HG02571 (cell line): ENCODE results near the gene RNF14.

Experiments
- ATAC-seq: cut with Tn5 transposase; IDR thresholded peaks from one replicate; pipeline ENCODE4 v1.9.1; 2021; ENCODE audit warnings: mild to moderate bottlenecking, moderate library complexity; ENCODE audit not compliant: unreplicated experiment

Gene RNF14

DNA sequence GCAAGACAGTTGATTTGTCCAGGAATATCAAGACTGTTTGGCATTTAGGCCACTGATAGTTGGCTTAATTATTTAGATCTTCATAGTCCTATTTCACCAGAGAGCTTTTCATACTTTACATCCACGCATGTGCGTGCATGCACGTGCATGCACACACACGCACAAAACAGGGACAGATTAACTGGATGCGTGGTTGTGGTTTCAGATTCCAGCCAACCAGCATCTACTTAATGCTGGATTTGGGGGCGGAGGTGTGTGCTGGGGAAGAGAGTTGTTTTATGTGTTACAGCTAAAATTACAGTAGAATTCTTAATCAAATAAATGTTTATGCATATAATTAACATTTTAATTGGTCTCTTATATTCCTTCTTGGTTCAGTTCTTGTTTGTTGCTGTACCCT, 7.3 kb downstream of the RNF14 start:
- no peak for ATAC-seq

DNA sequence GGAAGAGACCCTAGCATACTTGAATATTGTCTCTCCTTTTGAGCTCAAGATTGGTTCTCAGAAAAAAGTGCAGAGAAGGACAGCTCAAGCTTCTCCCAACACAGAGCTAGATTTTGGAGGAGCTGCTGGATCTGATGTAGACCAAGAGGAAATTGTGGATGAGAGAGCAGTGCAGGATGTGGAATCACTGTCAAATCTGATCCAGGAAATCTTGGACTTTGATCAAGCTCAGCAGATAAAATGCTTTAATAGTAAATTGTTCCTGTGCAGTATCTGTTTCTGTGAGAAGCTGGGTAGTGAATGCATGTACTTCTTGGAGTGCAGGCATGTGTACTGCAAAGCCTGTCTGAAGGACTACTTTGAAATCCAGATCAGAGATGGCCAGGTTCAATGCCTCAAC, 9.5 kb downstream of the RNF14 start:
- ATAC-seq = no peak

- no peak for ATAC-seq
Measured at GRCh38 chr5:141982626-141983025, 13.7 kb downstream of the RNF14 start.

DNA sequence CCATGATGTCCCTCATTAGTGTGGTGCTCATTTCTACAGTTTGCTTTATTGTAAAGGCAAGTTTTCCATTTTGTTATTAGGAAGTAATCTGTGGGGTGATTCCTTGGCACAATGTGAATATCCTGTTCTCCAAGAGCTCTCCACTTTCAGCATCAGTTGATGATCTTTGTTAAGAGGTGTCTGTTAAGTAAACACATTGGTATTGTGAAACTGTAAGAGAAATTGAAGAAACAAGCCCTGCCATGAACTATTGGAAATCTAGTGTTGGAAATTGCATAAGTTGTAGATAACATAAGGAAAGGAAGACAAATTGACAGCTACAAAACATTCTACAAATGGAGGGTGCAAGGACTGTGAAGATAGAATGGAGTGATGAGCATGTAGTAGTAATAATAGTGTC, 17.2 kb downstream of the RNF14 start:
- ATAC-seq = no peak

- no peak for ATAC-seq
Measured at GRCh38 chr5:141989720-141990119, 20.8 kb downstream of the RNF14 start.

DNA sequence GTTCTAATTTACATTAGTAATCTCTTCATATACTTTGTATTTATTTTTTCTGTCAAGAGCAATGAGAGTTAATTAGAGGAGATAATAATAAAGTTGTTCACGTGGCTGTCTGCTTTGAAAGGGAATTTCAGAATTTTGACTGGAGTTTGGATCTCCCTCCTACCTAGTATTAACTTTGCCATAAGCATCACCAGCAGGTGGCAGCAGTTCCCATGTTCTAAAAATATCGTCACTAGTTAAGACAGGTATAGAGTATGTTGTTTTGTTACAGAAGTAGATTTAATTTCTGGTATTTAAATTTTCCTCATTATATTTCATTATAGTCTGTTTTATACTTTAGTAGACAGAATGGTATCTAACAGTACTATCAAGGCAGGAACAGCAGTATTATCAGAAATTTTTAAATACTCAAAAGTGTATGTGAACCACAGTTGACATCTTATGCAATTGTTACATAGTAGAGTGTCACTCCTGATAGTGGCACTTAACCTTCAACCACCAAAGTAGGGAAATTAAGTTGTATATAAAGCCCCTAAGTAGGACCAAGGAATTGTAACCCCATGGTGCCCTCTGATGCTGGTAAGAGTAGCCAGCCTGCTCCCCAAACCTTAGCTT, 23.6 kb downstream of the RNF14 start:
- ATAC-seq = no peak

DNA sequence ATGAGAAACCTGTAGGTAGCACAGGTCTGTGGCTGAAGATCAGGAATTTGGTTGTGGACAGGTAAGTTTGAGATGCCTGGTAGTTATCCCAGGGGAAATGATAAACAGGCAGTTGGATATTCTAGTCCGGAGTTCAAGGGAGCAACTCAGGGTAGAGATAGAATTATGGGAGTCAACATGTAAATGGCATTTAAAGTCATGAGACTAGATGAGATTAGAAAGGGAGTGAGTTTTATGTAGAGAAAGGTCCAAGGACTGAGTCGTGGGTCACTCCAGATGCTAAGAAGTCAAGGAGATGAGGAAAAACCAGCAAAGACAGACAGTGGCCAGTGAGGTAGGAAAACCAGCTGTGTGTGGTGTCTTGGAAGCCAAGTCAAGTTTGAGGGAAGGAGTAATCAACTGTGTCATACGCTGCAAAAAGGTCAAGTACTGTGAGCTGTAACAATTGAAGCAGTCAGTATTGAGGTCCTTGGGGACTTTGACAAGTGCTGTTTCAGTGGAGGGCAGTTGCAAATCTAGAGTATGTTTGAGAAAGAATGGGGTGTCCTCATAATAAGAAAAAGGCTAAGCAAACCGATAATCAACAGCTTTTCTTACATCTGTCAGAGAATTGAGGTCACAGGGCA, 25.7 kb downstream of the RNF14 start:
- no peak for ATAC-seq

- ATAC-seq = no peak
Measured at GRCh38 chr5:141995656-141996055, 26.8 kb downstream of the RNF14 start.

DNA sequence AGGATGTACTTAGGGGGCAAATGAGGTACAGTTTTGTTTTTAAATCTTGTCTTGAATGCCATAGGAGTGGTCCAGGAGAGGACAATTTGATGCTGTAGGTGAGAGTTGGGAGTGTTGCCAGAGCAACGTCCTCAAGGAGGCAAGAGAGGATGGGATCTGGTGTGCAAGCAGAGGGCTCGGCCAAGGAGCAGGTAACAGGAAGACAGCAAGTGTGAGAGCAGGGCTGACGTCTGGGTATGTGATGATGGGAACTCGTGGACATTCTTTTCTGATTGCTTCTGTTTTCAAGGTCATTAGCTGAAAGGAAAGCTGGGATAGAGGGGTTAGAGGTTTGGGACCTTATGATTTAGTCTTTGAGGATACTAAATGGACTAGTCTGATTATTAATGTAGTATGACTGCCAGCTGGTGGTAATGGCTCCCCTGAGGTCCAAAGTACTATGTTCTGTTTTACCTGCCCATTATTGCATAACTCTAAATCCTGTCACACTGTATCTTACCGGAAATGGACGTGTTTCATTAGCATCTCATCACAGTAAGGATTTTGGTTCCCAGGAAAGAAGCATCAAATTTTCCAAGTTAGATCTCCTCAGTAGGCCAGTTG, 28.6 kb downstream of the RNF14 start:
- ATAC-seq = no peak

DNA sequence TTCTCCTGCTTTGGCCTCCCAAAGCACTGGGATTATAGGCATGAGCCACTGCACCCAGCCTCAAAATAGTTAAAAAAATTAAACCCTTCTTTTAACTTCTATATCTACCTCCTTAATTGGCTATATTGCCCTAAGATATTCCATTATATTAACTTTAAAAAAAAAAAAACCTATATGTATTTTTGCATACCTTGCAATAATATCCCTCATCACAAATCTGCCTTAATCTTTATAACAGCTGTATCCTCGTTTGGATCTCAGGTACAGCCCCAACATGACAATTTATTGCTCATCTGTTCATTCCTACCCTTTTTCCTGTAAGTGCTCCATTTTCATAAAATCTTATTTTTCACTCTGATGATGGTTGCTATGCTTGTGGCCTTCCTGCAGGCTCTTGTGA, 31.3 kb downstream of the RNF14 start:
- no peak for ATAC-seq

DNA sequence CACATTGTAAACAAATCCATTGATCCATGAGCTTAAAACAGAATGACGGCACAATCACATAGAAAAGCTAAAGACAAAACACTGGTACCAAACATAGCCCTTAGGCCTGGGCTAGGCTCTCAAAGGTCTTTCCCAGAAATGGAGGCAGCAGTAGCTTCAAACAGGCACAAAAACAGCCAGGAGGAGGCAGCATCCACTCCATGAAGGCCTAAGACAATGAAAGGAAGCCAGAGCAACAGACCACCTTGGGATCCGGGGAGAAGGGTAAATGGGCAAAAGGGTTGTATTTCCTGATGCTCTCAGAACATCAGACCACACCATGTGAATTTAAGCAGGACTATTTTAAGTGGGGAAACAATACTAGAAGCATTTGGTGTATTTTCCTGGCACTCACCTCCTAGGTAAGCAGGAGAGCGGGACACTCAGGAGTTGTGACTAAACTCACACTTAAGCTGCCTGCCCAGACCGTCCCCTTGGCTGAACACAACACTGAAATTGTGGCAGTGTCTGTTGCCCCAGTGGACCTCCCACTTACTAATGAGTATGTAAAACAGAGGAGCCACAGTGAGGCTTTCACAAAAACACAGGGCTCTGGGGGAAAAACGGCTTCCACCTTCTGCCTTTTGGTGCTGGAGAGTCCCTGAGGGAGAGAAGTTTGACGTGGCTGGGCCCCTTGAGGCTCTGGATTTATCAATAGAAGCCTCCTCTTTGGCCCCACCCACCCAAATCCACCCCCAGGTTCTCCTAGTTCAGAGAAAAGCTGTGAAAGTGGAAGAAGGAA, 32.0 kb downstream of the RNF14 start:
- no peak for ATAC-seq

- ATAC-seq = no peak
Measured at GRCh38 chr5:142003266-142003800, 34.4 kb downstream of the RNF14 start.

DNA sequence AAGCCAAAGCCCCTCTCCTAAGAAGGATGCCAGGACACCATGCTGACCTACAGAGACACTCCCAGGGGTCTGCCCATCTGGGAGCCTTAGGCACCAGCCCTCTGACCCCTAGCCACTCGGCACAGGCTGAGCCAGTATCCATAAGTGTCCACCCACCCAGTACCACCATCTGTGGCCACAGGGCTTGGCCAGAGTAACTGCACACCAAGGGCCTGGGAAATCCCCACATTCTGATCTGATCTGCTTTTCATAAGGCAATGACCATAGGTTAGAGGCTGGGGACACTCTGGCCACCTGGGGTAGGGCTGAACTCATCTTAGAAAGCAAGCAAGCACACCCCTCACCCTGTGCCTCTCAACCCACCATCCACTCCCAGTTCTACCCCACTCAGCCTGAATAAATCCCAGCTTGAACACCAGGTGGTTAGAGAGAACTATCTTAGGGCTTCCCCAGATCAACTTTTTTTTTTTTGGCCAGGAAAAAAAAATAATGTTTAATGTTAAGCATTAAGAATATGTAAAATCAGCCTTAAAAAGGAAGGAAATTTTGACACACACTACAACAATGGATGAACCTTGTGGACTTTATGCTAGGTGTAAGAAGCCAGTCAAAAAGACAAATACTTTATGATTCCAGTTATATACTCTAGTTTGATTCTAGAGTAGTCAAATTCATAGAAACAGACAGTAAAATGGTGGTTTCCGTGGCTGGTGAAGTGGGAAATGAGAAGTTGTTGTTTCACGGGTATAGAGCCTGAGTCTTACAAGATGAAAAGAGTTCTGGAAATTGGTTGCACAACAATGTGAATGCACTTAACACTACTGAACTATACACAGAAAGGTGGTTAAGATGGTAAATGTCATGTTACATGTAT, 37.7 kb downstream of the RNF14 start:
- no peak for ATAC-seq

GRCh38 chr5:142007237-142007544, 38.3 kb downstream of the RNF14 start:
- no peak for ATAC-seq

DNA sequence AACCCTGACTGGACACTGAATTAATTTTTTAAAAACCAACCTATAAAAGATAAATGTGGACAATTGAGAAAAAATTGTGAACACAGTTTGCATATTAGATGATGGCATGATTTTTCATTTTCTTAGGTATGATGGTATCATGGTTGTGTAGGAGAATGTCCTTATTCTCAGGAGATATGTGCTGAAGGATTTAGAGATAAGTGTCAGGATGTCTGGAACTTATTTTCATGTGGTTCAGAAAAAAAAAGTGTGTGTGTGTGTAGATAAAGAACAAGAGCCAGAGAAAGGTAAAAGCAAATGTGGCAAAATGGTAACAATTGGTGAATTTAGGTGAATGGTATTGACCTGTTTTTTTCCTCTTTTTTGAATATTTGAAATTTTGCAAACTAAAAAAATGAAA, 39.9 kb downstream of the RNF14 start:
- ATAC-seq = no peak

DNA sequence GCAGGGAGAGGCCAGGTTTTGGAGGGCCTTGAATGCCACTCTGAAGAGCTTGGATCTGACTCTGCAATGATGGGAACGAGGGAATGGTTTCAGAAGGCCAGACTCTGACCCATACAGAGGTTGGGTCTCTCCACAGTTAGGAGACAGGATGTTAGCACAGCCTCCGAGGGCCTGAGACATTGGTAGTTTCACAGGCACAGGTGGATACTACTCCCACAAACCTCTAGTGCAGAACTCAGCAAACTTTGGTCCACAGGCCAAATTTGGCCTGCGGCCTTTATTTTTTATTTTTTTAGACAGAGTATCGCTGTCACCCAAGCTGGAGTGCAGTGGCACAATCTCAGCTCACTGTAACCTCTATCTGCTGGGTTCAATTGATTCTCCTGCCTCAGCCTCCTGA, 41.0 kb downstream of the RNF14 start:
- no peak for ATAC-seq

GRCh38 chr5:142011572-142012185, 42.8 kb downstream of the RNF14 start:
- ATAC-seq = no peak

DNA sequence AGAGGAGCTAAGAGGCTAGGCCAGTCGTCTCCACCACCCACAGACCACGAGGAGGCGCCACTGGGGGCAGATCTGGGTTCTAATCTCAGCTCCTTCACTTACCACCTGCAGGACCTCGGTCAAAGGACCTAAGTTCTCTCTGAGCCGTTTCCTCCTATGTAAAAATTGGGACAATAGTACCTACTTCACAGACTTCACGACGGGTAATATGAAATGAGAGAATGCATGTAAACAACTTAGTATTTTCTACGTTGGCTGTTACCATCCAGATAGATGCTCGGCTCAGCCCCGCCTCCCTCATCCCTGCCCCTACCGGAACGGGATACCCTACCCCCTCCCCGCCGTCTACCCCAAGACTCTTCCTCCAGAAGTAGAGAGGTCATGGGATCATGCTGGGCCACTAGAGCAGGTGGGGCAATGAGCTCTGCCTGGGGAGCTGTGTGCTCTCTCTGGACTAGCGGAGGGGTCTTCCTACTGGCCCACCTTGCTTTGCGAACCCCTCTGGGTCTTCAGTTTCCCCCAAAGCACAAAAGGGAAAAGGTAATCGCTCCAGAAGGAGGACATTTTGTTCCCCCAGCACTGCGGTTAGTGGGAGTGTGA, 43.4 kb downstream of the RNF14 start:
- ATAC-seq = no peak

DNA sequence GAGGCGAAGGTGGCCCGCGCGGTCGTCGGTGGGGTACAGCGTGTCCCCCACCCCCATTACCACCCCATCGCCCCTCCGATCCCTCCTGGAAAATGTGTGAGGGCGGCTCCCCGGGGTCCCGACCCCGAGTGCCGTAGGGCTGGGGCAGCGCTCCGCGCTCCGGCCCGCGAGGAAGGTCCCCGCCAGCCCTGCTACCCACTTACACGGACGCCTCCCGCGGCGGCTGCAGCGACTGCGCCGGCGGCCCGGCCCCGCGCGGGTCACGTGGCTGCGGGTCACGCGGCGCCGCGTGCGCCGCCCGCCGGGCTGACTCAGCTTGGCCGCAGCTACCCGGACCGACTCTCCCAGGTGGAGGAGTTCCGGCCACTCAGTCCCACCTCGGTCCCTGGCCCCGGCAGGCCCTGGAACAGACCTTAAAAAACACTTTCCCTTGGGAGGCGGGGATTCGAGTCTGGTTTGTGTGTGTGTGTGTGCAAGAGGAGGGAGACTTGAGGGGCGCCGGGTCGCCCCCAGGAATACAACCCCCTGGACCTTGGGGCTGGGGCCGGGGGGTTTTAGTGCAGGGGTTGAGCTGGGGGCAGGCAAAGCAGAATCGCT, 44.0 kb downstream of the RNF14 start, which contains the start of gene GNPDA1:
Gene GNPDA1, minus strand, starts transcription at position 236 of the 597 bp plus-strand sequence. CDS start 992 bp downstream, outside the sequence.
- ATAC-seq = peak; percentile 68
